Right kidney (tissue), 9 donors: ENCODE results near the gene NTMT2.
"Not testable (repeated sequence)": the region's sequence is repeated elsewhere in the genome, so short reads cannot be mapped to it uniquely, and the experiment has no call there.

Experiments used
- DNase-seq: peaks from one replicate; pipeline ENCODE4 v3.0.0-alpha.2; 2016
- long read RNA-seq, 8 donors: transcript quantifications; one replicate each; lab custom pipeline, GENCODE V29; 2026

The NTMT2 gene
- long read RNA-seq, donor 1 = 0 reads
- long read RNA-seq, donor 2 = 0 reads
- long read RNA-seq, donor 3 = 0 reads
- long read RNA-seq, donor 4 = 0 reads
- long read RNA-seq, donor 5 = 0 reads
- long read RNA-seq, donor 6 = 0 reads
- long read RNA-seq, donor 7 = 0 reads
- long read RNA-seq, donor 8 = 0 reads

DNA sequence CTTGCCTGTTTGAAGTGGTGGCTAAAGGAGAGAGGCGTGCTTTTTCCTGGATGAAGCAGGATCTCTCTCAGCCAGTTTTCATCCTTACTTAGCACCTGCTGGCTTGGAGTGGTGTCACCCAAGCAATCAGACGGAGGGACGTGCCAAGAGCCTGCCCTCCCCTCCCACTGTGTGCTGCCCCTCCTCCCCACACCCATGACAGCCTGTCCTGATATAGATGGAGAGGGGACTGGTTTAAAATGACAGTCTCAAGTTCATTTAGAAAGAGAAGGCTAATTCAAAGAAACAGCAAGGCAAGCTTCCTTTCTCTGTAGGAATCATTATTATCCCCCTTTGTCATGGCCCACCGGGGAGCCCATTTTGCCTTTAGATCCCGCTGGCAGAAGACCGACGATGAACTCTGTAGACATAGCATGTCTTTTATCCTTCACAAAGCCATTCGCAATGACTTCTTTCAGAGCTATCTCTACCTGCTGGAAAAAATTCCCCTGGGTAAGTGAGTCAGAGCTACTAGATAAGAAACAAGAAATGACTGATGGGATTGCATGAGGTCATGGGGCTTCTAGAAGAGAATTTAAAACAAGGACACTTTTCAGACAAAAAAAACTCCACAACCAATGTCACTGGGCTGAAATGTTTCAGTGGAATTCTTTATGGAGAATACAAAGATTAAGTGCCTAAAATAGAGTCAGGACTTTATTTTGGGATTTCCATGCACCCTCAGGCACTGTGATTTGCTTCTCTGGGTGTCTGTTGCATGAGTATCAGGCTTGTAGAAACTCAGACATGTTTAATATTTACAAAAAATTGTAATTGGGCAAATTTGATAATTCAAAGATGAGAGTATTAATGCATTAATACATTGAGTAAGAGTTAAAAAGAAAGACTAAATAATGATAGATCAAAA is at the start of gene NTMT2:
NTMT2 (plus strand) TSS at position 190 of the 907 bp plus-strand sequence; CDS start at position 339, 149 bp downstream.
- no peak for DNase-seq

DNA sequence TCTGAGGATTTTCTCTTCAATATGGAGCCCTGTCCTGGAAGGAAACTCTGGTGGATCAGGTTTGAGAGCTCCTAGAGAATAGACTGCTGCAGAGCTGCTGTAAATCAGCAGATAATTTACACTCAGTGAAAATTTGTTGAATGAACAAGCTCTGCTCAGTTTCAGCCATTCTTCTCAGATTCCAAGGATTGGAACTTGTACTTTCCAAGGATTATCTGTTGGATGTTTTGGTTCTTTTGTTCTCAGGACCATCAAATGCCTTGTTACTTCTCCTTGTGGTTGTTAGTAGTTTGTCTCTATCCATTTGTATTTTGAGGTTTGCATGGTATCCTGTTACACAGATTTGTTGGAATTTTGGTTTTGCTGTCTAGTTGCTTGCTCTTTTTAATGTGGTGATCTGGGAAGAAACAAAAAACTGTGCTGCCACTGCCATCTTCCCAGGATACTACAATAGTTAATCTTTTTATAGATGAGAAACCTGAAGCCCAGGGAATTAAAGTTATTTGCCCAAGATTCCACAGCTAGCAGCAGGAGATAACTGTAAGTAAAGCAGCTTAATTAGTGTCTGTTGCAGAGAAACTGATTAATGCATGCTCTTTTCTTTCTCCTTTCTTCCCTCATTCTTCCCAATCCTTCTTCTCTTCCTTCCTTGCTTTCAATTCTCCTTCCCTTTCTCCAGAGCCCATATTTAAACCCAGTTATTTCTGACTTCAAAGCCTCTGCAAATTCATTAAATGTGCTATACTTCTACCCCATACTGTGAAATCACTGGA is 49.6 kb upstream of the NTMT2 start:
- DNase-seq = no peak

DNA sequence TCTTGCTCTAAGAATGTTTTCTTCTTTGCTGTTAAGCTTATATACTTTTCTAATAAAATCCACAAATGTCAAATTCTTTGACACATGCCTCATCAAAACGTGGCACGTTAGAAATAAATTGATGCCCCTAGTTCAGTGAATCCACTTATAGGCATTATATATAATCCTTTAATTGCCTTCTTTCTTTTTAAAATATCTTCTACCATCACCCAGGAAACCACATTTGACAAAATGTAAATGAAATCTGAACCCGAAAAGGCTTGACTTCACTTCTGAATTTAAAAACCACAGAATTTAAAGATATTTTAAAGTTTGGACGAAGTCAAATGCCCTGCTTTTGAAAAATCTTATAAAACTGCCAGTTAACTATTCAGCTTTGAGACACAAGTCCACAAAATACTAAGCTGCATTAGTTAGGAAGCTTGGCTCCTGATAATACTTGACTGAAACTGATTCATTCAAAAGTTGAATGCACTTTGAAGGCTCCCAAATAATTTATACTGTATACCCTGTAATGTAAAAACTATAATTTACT is 48.9 kb upstream of the NTMT2 start:
- DNase-seq = no peak

DNA sequence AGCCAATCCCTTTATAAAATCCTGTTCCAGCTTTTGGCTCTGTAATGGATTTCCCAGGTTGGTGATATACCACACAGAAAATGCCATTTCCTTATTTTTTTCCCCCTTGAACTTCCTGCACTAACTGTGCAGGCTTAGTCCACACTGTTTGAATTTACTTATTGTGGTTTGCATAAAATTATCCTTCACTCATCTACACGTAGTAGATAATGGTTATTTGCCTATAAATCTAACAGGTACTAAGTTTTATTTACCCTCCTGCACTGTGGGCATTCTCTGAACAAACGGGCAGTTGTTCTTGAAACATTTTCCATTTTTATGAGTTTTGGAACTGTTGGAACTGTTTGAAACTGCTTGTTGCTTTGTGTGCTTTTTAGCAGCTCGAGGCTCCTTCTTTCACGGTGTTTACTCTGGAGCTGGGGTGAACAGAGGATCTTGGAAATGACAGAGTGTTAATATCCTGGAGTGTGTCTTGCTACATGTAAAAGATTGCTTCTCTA is 48.3 kb upstream of the NTMT2 start:
- no peak for DNase-seq

DNA sequence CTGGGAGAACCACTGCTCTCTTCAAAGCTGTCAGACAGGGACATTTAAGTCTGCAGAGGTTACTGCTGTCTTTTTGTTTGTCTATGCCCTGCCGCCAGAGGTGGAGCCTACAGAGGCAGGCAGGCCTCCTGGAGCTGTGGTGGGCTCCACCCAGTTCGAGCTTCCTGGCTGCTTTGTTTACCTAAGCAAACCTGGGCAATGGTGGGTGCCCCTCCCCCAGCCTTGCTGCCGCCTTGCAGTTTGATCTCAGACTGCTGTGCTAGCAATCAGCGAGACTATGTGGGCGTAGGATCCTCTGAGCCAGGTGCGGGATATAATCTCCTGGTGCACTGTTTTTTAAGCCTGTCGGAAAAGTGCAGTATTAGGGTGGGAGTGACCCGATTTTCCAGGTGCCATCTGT is 32.6 kb upstream of the NTMT2 start:
- DNase-seq = not testable (repeated sequence)

DNA sequence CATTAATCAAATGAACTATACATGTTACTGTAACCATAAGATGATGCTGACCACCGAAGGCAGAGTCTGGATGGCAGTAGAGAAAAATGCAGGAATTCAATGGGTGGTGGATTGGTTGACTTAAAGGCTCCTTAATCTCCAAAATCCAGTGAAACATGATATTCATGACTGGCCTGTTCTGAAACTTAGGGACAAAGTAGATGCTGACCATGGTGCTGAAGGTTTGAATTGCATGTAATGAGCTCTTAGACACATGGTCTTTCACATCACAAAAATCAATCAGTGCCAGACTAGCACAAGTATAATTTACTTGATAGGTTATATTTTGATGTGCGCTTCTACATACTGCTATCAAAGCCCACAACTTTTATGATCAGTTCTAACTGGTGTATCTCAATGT is 30.9 kb upstream of the NTMT2 start:
- DNase-seq = no peak

DNA sequence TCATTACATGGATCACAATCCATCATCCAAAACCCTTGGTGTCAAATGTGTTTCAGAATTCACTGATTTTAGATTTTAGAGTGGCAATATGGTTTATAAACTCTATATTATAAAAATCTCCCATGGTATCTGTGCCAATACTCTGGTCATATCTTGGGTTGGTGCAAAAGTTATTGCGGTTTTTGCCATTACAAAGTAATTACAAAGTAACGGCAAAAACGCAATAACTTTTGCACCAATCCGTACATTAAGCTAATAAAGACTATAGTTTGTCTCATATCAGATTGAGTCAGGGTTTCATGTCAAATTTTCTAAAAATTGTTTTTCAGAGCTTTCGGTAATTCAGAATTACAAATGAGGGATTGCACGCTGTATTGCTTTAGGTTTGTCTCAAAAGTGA is 23.4 kb upstream of the NTMT2 start:
- no peak for DNase-seq

DNA sequence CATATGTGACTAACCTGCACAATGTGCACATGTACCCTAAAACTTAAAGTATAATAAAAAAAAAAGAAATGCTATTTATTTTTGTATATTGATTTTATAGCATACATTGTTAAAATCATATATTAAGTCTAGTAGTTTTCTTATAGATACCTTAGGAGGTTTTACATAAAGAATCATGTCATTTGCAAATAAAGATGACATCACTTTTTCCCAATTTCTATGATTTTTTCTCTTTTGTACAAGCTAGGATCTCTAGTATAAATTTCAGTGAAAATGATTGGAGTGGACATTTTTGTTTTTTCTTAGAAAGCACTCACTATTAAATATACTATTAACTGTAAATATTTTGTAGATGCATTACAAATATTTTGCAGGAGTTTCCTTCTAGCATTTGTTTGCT is 20.5 kb upstream of the NTMT2 start:
- DNase-seq = no peak

DNA sequence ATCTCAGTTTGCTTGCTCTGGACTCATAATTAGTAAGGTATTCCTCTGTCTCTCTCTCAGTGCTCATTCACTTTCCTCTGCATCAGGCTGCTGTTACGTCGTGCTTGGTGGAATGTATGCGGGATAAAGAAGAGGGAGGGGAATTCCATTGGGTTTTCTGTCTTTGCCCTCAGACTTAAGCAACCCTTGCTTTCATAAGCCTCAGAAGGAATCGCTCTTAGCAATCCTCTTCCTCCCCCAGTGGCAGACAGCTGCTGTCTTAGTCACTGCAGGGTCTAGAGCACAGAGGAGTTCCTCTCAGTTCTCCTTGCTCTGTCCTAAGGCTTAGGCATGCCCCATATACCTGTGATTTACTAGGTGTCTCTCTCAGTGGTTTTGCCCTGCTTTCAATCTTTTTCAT is 19.1 kb upstream of the NTMT2 start:
- DNase-seq = no peak

DNA sequence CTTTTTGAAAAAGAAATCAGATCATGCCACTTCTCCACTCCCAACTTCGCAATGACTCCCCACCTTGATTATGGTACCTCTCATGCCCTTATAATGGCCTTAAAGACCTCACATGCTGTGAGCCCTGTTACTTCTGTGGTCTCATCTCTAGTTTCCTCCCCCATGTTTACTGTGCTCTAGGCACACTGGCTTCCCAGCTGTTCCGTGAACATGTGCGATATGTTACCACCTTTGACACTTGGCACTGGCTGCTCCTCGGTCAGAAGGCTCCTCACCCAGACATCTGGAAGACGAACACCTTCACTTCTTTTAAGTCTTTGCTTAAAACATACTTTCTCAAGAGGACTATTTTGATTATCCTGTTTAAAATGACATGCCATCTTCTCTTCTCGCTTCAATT is 14.3 kb upstream of the NTMT2 start:
- no peak for DNase-seq

DNA sequence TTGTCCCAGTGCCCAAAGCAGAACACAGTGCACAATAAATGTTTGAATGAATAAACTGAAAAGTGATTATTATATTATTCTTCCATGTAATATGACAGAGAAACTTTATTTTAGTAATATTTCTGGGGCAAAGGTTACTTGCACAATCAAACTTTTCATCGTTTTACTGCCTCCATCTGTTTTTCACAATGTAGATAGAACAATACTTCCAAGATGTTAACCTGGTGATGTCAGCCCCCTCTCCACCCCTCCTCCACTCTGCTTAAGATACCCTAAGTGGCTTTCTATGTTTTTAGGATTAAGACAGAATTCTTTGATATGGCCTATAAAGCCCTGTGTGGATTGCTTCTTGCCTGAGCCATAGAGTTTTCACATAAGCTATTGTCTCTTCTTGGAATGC is 13.8 kb upstream of the NTMT2 start:
- DNase-seq = no peak

DNA sequence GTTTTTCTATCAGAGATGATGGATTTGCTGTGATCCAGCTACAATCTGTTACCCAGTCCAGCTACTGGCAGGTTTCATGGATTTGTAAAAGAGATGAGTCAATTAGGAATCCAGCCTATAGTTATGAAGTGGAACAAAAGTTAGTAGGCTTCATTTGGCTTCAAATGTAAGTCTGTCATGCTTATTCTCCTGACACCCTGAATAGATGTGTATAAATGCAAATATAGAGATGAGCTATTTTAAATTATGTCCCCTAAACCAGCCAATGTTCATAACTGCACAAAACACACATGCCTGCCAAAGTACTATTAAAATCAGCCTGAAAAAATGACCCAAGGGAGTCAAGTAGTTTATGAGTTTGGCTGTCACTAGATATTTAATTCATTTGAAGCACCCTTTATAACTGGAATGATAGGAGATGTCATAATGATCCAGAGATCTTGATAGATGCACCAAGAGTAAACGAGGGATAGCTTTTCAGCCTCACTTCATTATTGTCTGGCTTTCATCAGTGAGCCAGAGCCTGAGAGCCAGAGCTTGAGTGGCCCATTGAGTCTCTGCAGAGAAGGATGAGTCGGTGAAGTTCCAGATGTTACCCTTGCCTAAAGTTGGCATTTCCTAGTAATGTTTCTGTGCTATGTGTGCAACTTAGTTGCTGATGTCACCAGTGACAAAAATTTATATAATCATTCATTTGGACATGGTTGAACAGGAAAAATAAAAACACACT is 11.8 kb upstream of the NTMT2 start:
- DNase-seq = no peak

DNA sequence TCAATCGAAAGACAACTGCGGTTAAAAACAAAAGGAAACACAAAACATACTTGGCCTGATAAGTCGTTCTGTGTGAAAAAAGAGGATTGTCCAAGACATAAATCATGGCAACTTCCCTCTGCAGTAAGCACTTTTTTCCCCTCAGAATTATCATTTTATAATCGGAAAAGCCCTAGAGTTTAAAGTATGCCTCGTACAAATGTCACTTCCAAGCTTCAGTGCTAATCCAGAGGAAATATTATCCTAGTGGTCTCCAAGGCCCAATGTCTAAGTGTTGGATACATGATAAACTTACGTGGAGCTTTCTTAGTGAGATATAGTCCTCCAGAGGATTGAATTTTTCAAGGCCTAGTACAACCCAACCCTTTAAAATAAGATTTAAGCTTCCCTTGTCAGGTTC is 11.2 kb upstream of the NTMT2 start:
- no peak for DNase-seq

DNA sequence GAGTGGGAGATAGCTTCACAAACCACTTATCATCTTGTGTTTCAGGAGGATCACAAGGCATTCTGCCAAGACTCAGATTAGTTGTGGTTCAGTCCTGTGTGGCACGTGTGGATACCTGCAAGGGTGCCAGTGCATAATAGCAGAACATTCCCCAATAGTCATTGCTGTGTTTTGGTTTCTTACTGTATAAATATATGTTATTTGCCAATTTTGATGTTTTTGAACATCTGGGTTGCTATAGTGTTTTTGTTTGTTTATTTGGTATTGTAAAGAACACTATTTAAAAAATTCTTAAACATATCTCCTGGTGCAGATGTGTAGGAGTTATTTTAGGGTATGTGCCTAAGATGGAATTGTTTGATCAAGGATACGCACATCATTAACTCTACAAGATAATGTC is 5.4 kb upstream of the NTMT2 start:
- DNase-seq = no peak

DNA sequence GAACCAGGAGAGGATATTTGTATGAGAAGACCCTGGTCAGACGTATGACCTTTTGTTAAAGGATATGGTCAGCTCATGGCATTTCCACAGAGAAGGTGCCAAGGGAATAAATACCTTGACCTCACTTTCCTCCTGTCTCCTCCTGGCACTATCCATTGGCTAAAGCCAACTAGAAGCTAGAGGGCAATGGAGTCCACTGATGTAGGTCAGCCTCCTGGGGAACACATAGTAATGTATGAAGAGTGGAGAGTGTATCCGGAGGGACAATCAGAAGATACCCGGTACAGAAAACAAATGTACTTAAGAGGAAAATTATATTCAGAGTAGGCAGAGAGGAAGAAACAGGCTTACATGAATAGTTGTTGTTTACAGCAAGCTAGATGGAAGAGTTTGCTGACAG is 698 bp upstream of the NTMT2 start:
- no peak for DNase-seq

DNA sequence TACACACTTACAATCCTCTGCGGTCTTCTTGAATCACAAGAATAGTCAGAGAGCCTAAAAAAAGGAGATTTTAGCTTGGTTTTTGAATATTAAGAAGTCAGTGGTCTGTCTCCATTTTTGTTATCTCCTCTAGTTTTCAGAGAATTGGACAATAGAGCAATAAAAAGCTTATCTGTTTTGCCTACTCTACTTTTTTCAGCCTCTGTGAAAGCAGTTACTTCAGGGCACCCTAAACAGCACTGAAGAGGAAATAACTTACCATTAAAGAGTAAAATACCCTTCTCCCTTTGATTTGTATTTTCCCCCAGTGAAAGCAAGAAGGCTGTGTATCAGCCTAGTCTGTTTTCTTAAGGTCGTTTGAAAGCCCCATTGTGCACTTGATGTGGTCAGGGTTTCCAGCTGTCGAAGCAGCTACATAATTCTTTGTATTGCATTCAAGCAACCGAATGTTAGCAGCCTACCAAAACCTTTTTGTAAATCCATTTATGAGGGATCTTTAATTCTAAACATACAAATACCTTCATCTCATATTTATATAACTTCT is 1.0 kb downstream of the NTMT2 start:
- DNase-seq = no peak

DNA sequence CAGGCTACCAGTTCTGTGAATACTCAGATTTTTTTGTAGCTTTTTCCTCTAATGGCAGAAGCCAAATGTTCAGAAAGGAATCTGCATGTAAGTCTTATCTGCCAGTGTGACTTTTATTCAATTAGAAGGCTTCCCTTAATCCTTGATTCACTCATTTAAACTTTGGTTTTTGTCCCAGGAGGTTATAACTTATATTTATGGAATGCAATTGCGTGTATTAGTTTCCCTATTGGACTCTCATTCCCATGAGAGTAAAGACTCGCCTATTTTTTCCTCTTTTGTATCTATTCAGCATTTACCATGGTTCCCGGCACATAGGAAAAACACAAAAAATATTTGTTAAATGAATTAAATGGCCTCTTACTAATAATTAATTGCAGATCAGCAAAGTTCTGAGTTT is 3.5 kb downstream of the NTMT2 start:
- no peak for DNase-seq

DNA sequence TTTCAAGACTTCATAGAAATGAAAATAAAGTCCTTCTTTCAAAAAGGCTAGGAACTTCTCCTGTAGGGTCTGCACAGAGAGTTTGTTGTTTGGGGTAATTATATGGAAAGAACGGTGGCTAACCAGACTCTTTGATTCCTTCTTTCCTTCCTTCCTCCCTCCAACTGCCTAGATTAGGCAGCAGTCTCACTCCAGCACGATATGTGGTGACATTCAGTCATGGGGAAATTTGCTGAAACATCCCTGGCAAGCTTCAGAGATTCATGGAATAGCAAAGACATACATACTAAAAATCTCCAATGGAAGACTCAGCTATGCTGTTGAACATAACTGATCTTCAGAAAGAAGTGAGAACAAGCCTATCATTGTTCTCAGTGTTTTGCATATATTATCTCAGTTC is 4.3 kb downstream of the NTMT2 start:
- no peak for DNase-seq

DNA sequence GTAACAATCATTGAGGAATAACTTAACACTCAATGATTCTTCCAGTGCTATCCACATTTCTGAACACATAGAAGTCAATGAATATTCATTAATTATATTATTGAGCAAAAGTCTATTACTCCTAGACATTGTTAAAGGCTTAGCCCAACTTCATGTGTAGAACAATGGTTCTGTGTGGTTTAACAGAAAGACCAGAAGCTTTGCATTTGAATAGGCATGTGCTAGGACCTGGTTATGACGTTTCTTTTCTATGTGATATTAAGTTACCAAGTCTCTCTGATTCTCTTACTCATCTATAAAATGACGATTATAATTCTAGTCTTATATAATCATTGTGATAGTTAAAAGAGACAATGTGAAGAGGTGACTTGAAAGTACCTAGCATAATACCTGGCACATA is 5.2 kb downstream of the NTMT2 start:
- no peak for DNase-seq

DNA sequence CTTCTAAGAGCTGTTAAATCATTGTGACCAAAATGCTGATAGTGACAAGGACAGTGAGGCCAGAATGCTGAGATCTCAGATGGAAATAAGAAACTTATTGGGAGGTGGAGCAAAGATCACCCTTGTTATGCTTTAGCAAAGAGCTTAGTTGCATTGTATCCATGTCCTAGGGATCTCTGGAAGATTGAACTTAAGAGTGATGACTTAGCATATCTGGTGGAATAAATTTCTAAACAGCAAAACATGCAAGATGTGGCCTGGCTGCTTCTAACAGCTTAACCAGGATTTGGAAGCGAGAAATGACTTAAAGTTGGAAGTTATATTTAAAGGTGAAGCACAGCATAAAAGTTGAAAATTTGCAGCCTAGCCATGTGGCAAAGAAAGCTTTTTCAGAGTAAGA is 7.7 kb downstream of the NTMT2 start:
- no peak for DNase-seq

DNA sequence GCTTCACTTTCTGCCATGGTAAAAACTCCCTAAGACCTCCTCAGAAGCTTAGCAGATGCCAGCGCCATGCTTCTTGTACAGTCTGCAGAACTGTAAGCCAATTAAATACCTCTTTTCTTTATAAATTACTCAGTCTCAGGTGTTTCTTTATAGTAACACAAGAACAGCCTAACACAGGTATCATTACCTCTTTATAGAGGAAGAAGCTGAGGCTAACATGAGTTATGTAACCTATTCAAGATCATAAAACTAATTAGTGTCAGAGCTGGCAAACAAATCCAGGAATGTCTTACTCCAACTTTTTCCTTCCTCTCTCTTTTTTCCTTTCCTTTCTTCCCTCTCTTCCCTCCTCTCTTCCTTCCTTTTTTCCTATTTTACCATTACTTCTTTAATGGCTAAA is 9.3 kb downstream of the NTMT2 start:
- DNase-seq = no peak

DNA sequence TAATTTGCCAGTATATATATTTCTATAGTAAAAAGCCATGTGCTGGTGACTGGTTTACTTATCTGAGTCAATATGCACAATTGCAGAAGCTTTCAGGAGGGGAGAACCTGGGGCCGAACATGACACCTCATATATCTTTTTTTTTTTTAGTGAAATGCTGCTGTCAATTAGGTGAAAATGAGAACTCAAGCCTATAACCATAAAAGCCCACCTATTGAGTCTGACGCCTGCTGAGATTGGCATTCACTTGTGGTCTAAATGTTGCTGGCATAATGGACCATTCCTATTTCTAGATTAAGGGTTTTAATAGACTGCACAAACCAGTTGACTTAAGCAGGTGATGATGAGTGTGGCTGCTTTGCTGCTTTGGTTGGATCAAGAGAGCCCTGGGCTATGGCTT is 10.8 kb downstream of the NTMT2 start:
- no peak for DNase-seq
